HCT116 (cell line): ENCODE data around the gene ZFX. TPM values are rescaled to one million over a fixed set of nuclear protein-coding genes. Genes with fewer than 3 reads are reported as not detected.

Experiments used
- ATAC-seq: fragments of 200-7000 bp; cut with Tn5 transposase; 2 replicates; pipeline ENCODE4 v1.9.1; 2020; ENCODE audit warnings: mild to moderate bottlenecking, moderate library complexity
- BruUV-seq: library from RNA; stranded (reverse); fragments of 400-500 nt; replicated peaks from 2 replicates; lab custom pipeline; 2021; lab: Mats Ljungman, UMichigan
- CTCF ChIA-PET: fragments of 300-600 bp; sonication (Branson Sonifier 250); formaldehyde crosslinking; loops from one replicate; lab custom pipeline; 2021; ENCODE audit warnings: antibody characterized with exemption; lab: Charles Lee
- POLR2A ChIA-PET: fragments of 300-600, 350-600 bp; sonication (Branson Sonifier 250); formaldehyde crosslinking; loops from one replicate; lab custom pipeline; 2021; ENCODE audit warnings: antibody characterized with exemption; lab: Charles Lee
- RAD21 ChIA-PET, 2 experiments: fragments of 300-600 bp; sonication (Branson Sonifier 250); formaldehyde crosslinking; loops; one replicate each; lab custom pipeline; 2023; ENCODE audit warnings: low total read pairs in 2 of 2; ENCODE audit not compliant: uncharacterized antibody in 2 of 2, unreplicated experiment in 2 of 2, low non-redundant PET in 1 of 2; lab: Charles Lee
- DNase-seq: peaks from one replicate; pipeline ENCODE4 v3.0.0-alpha.2; 2010; ENCODE audit warnings: low read depth, low spot score
- H2AFZ ChIP-seq: fragments of 200-600 bp; shearing (Covaris generic), sonication (generic); 2 replicates; pipeline ENCODE4 v1.6.1; 2017; ENCODE audit warnings: low read depth, mixed run types, mixed read lengths, antibody characterized with exemption, low read length; ENCODE audit not compliant: poor library complexity, severe bottlenecking
- H3K27ac ChIP-seq: 2 replicates; pipeline ENCODE4 v1.5.1; 2012; ENCODE audit warnings: low read depth, low read length
- H3K27me3 ChIP-seq: fragments of 200-600 bp; sonication (generic); 2 replicates; pipeline ENCODE4 v1.6.1; 2016; ENCODE audit warnings: mixed run types, low read length, mixed read lengths; ENCODE audit not compliant: insufficient read depth
- H3K36me3 ChIP-seq, 2 experiments: fragments of 200-500 bp in 1 of 2; fragments of 200-600 bp in 1 of 2; sonication (Bioruptor generic) in 1 of 2; sonication (generic) in 1 of 2; 2 replicates each; pipeline versions ENCODE4 v1.5.1 to v1.6.1; 2014 to 2016; ENCODE audit warnings: low read length in 2 of 2, inconsistent platforms in 1 of 2, mixed read lengths in 1 of 2, mixed run types in 1 of 2; ENCODE audit not compliant: insufficient read depth in 2 of 2, control insufficient read depth in 1 of 2
- H3K4me1 ChIP-seq, 2 experiments: fragments of 200-600 bp in 1 of 2; sonication (generic) in 1 of 2; 2 replicates each; pipeline versions ENCODE4 v1.5.1 to v1.6.1; 2012 to 2017; ENCODE audit warnings: low read length in 2 of 2, inconsistent platforms in 1 of 2, mild to moderate bottlenecking in 1 of 2, mixed read lengths in 1 of 2, mixed run types in 1 of 2, moderate library complexity in 1 of 2; ENCODE audit not compliant: insufficient read depth in 2 of 2, control insufficient read depth in 1 of 2
- H3K4me2 ChIP-seq: fragments of 200-600 bp; sonication (generic); 2 replicates; pipeline ENCODE4 v1.6.1; 2017; ENCODE audit warnings: mixed run types, low read length, mixed read lengths
- H3K4me3 ChIP-seq, 2 experiments: fragments of 200-600 bp in 1 of 2; sonication (generic) in 1 of 2; replicated peaks in 1 of 2; 2 replicates each; pipeline ENCODE4 v1.5.1; 2011 to 2016; ENCODE audit warnings: low read length in 2 of 2, control low read depth in 1 of 2, low read depth in 1 of 2, mild to moderate bottlenecking in 1 of 2, mixed read lengths in 1 of 2, mixed run types in 1 of 2
- H3K79me2 ChIP-seq: fragments of 200-600 bp; sonication (generic); 2 replicates; pipeline ENCODE4 v1.6.1; 2017; ENCODE audit warnings: mild to moderate bottlenecking, mixed run types, low read length, moderate library complexity, mixed read lengths; ENCODE audit not compliant: insufficient read depth
- H3K9ac ChIP-seq: fragments of 200-600 bp; sonication (generic); 2 replicates; pipeline ENCODE4 v1.6.1; 2016; ENCODE audit warnings: low read length, mixed read lengths
- H3K9me2 ChIP-seq: fragments of 200-600 bp; sonication (generic), shearing (Covaris generic); 2 replicates; pipeline ENCODE4 v1.6.1; 2017; ENCODE audit warnings: mixed run types, mild to moderate bottlenecking, moderate library complexity; ENCODE audit not compliant: insufficient read depth
- H3K9me3 ChIP-seq, 2 experiments: fragments of 200-500 bp in 1 of 2; fragments of 200-600 bp in 1 of 2; sonication (Bioruptor generic) in 1 of 2; sonication (generic) in 1 of 2; 2 replicates each; pipeline ENCODE4 v1.6.1; 2014 to 2017; ENCODE audit warnings: low read length in 2 of 2, mixed read lengths in 2 of 2, inconsistent platforms in 1 of 2, low read depth in 1 of 2, mild to moderate bottlenecking in 1 of 2, mixed run types in 1 of 2, moderate library complexity in 1 of 2; ENCODE audit not compliant: control insufficient read depth in 1 of 2, insufficient read depth in 1 of 2
- H4K20me1 ChIP-seq: fragments of 200-600 bp; sonication (generic), shearing (Covaris generic); 2 replicates; pipeline ENCODE4 v1.6.1; 2017; ENCODE audit warnings: mixed run types, mild to moderate bottlenecking, moderate library complexity; ENCODE audit not compliant: insufficient read depth
- CBX3 ChIP-seq: IDR thresholded peaks from 2 replicates; pipeline ENCODE4 v1.6.1; 2012; ENCODE audit warnings: low read depth
- EGR1 ChIP-seq: IDR thresholded peaks from 2 replicates; pipeline ENCODE4 v1.6.1; 2012; ENCODE audit warnings: low read depth
- ELF1 ChIP-seq: IDR thresholded peaks from 2 replicates; pipeline ENCODE4 v1.6.1; 2012; ENCODE audit warnings: low read depth, borderline replicate concordance
- EZH2 ChIP-seq: fragments of 200-600 bp; sonication (generic); IDR thresholded peaks from 2 replicates; pipeline ENCODE4 v1.6.1; 2017; ENCODE audit warnings: antibody characterized with exemption, mixed run types
- JUND ChIP-seq: IDR thresholded peaks from 2 replicates; pipeline ENCODE4 v1.6.1; 2012
- POLR2A ChIP-seq: IDR thresholded peaks from 2 replicates; pipeline ENCODE4 v1.7.0; 2011; ENCODE audit warnings: borderline replicate concordance; ENCODE audit not compliant: insufficient read depth, insufficient read length; ENCODE audit errors: extremely low read depth
- RAD21 ChIP-seq: IDR thresholded peaks from 2 replicates; pipeline ENCODE4 v1.6.1; 2012; ENCODE audit warnings: low read depth, mild to moderate bottlenecking
- SIN3A ChIP-seq: IDR thresholded peaks from 2 replicates; pipeline ENCODE4 v1.6.1; 2012; ENCODE audit warnings: low read depth
- TCF7L2 ChIP-seq: IDR thresholded peaks from 2 replicates; pipeline ENCODE4 v1.7.0; 2011; ENCODE audit warnings: borderline replicate concordance, inconsistent platforms; ENCODE audit not compliant: insufficient read depth, insufficient read length; ENCODE audit errors: extremely low read depth
- YY1 ChIP-seq: IDR thresholded peaks from 2 replicates; pipeline ENCODE4 v1.6.1; 2011; ENCODE audit warnings: low read length, low read depth, moderate library complexity, mild to moderate bottlenecking; ENCODE audit not compliant: insufficient replicate concordance; ENCODE audit errors: extremely low read depth
- ZFX ChIP-seq: fragments of 450-650 bp; IDR thresholded peaks from 2 replicates; pipeline ENCODE4 v1.6.1; 2017
- intact Hi-C: fragments of 100-400 bp; cut with micrococcal nuclease; formaldehyde crosslinking; loops from 2 replicates; pipeline ENCODE4 v1.10.0; 2022
- total RNA-seq: library from RNA; stranded (reverse); gene quantifications from one replicate; pipeline ENCODE4 v1.2.1, GENCODE V29; 2021; ENCODE audit not compliant: unreplicated experiment
- TF ChIP-seq, protein P1 (sequence below), 3 experiments: fragments of 200-600 bp in 1 of 3; sonication (generic) in 1 of 3; IDR thresholded peaks in 2 of 3; conservative IDR thresholded peaks in 1 of 3; 2 replicates each; pipeline ENCODE4 v1.5.1; 2012 to 2017; ENCODE audit warnings: low read depth in 2 of 3, low read length in 2 of 3, antibody characterized with exemption in 1 of 3, borderline replicate concordance in 1 of 3, control low read depth in 1 of 3, mild to moderate bottlenecking in 1 of 3, mixed read lengths in 1 of 3, mixed run types in 1 of 3, moderate library complexity in 1 of 3; ENCODE audit not compliant: insufficient read depth in 1 of 3
- TF ChIP-seq, protein P2 (sequence below): IDR thresholded peaks from 2 replicates; pipeline ENCODE4 v1.6.1; 2012
- TF ChIP-seq, protein P3 (sequence below): IDR thresholded peaks from 2 replicates; pipeline ENCODE4 v1.6.1; 2012; ENCODE audit warnings: low read depth

Gene ZFX
- total RNA-seq, 1 experiment from 2014 or later = 28.1 TPM

DNA sequence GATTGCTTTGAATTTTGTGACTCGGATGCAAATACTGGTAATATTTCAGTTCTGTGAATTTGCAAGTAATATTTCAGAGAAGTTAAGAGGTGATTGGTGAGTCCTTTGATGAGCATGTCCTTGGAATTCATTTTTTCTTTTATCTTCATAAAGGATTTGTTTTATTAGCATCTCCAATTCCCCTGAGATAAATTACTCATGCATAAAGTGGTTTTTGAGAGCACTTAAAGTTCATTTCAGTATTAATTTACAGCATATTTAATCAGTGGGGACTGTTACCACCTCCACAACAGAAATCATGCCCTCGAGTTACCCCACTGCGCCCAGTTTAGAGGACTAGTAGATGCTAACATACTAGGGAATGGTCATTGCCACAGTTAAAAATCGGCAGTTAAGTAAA lies 65.0 kb downstream of the ZFX start (continued):
- no peak for TF ChIP-seq CBX3
- TF ChIP-seq EZH2 = no peak
- TF ChIP-seq TCF7L2 = no peak
- no peak for TF ChIP-seq SIN3A
- TF ChIP-seq, protein P1, sequence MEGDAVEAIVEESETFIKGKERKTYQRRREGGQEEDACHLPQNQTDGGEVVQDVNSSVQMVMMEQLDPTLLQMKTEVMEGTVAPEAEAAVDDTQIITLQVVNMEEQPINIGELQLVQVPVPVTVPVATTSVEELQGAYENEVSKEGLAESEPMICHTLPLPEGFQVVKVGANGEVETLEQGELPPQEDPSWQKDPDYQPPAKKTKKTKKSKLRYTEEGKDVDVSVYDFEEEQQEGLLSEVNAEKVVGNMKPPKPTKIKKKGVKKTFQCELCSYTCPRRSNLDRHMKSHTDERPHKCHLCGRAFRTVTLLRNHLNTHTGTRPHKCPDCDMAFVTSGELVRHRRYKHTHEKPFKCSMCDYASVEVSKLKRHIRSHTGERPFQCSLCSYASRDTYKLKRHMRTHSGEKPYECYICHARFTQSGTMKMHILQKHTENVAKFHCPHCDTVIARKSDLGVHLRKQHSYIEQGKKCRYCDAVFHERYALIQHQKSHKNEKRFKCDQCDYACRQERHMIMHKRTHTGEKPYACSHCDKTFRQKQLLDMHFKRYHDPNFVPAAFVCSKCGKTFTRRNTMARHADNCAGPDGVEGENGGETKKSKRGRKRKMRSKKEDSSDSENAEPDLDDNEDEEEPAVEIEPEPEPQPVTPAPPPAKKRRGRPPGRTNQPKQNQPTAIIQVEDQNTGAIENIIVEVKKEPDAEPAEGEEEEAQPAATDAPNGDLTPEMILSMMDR (IDR thresholded peaks at IDR 0.05 in 2 of 3, conservative IDR thresholded peaks at IDR 0.05 in 1 of 3; ENCODE audit: borderline replicate concordance in 1 of 3, insufficient read depth in 1 of 3, low read depth in 2 of 3, low read length in 2 of 3) = no peak
- TF ChIP-seq, protein P2, sequence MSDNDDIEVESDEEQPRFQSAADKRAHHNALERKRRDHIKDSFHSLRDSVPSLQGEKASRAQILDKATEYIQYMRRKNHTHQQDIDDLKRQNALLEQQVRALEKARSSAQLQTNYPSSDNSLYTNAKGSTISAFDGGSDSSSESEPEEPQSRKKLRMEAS = no peak
- no peak for TF ChIP-seq POLR2A
- TF ChIP-seq RAD21 = no peak

DNA sequence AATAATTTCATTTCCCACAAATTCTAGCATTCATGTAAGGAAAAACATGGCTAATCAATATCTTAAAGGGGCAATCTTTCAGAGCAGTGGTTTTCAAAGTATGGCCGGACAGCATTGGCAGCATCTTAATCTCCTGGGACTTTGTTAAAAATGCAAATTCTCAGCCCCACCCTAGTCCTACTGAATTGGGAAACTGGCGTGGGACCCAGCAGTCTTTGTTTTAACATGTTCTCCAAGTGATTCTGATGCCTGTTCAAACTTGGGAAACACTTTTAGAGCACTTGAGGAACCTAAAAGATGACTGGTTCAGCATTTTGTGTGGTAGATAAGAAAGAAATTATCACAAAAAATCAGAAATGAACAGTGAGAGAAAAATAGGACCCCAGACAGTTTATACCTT lies 65.7 kb downstream of the ZFX start:
- TF ChIP-seq TCF7L2 (no peak), POLR2A (no peak), ELF1 (no peak), JUND (no peak), YY1 (no peak), RAD21 (no peak), EGR1 (no peak), ZFX (no peak), CBX3 (no peak)
- TF ChIP-seq, protein P3, sequence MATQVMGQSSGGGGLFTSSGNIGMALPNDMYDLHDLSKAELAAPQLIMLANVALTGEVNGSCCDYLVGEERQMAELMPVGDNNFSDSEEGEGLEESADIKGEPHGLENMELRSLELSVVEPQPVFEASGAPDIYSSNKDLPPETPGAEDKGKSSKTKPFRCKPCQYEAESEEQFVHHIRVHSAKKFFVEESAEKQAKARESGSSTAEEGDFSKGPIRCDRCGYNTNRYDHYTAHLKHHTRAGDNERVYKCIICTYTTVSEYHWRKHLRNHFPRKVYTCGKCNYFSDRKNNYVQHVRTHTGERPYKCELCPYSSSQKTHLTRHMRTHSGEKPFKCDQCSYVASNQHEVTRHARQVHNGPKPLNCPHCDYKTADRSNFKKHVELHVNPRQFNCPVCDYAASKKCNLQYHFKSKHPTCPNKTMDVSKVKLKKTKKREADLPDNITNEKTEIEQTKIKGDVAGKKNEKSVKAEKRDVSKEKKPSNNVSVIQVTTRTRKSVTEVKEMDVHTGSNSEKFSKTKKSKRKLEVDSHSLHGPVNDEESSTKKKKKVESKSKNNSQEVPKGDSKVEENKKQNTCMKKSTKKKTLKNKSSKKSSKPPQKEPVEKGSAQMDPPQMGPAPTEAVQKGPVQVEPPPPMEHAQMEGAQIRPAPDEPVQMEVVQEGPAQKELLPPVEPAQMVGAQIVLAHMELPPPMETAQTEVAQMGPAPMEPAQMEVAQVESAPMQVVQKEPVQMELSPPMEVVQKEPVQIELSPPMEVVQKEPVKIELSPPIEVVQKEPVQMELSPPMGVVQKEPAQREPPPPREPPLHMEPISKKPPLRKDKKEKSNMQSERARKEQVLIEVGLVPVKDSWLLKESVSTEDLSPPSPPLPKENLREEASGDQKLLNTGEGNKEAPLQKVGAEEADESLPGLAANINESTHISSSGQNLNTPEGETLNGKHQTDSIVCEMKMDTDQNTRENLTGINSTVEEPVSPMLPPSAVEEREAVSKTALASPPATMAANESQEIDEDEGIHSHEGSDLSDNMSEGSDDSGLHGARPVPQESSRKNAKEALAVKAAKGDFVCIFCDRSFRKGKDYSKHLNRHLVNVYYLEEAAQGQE = no peak
- H3K9ac ChIP-seq = no peak overlapping the region
- POLR2A ChIA-PET = no interaction called here
- RAD21 ChIA-PET = no interaction called here
- H3K27me3 ChIP-seq = no peaks in the 10 kb centered on the region
- no peak overlapping the region for H3K4me3 ChIP-seq
- H3K9me2 ChIP-seq = no peaks in the 10 kb centered on the region
- no peak overlapping the region for H3K27ac ChIP-seq
- no peak for DNase-seq
- no peak overlapping the region for H3K4me2 ChIP-seq
- H3K36me3 ChIP-seq = peaks cover 0 to 7% of the 10 kb centered on the region in 2 experiments; a peak in 1 of 4 replicates
- no peaks in the 10 kb centered on the region for H3K4me1 ChIP-seq
- no peaks in the 10 kb centered on the region for H3K9me3 ChIP-seq
- H3K79me2 ChIP-seq = no peaks in the 10 kb centered on the region
- no peak for ATAC-seq
- CTCF ChIA-PET = no interaction called here
- intact Hi-C loops = no loop called here
- H2AFZ ChIP-seq = no peak overlapping the region
- no peaks in the 10 kb centered on the region for H4K20me1 ChIP-seq
- BruUV-seq = no TSS peak
